ENCODE results near the gene ZDHHC4. TPM values are rescaled to one million over a fixed set of nuclear protein-coding genes. Genes with fewer than 3 reads are reported as not detected.

Gene ZDHHC4
- polyA plus RNA-seq, 1 of the 3 experiments (the other 2 are of a cell fraction) = 169 TPM

DNA sequence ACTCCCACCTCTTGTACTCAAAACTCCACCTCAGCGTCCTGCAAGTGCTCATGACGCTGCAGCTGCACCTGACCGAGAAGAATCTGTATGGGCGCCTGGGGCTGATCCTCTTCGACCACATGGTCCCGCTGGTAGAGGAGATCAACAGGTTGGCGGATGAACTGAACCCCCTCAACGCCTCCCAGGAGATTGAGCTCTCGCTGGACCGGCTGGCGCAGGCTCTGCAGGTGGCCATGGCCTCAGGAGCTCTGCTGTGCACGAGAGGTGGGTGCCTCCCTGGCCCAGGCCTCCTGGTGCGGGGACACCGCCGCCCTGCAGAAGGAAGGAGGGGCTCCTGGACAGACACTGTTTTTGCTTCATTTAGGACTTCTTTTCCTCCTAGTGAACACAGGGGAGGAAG is 22.8 kb downstream of the ZDHHC4 start:
- peaks cover 43 to 45% of the 10 kb centered on the region in 2 experiments for H3K36me3 ChIP-seq (replicated peaks in 1 of 2; ENCODE audit: control insufficient read depth in 1 of 2, insufficient read depth in 2 of 2, low read length in 1 of 2)
- no peaks in the 10 kb centered on the region for H3K27me3 ChIP-seq (ENCODE audit: insufficient read depth)
- no peak overlapping the region for H3K9ac ChIP-seq
- H3K4me2 ChIP-seq = no peak overlapping the region
- H2AFZ ChIP-seq (ENCODE audit: low read depth) = no peak overlapping the region
- no peaks in the 10 kb centered on the region for H3F3A ChIP-seq (replicated peaks; ENCODE audit: insufficient read depth)
- 96% methylated on average over 14 of the region's 15 CpGs for WGBS (ENCODE audit: low lambda C conversion rate)
- H3K9me3 ChIP-seq = no peaks in the 10 kb centered on the region
- H3K9me2 ChIP-seq = no peaks in the 10 kb centered on the region
- no peaks in the 10 kb centered on the region for H3K4me1 ChIP-seq (ENCODE audit: control insufficient read depth in 1 of 2, insufficient read depth in 2 of 2, low read depth in 1 of 2, low read length in 1 of 2)
- CTCF ChIA-PET = interaction anchor here (0.6 to 1.4 kb wide), 3 partner anchors 16 to 60 kb away, joined by 3 to 4 read pairs (median 3); partner anchors contain the start of gene ZNF853
- H3K4me3 ChIP-seq (ENCODE audit: low read depth in 2 of 2, low read length in 1 of 2) = no peak overlapping the region
- DNase-seq = peak; percentile 19
- no peak for TF ChIP-seq USF1 (IDR thresholded peaks at IDR 0.05; ENCODE audit: borderline replicate concordance, low read depth)
- TF ChIP-seq CHD2 (IDR thresholded peaks at IDR 0.05; ENCODE audit: low read length, partially characterized antibody) = no peak
- no peak for TF ChIP-seq YY1 (IDR thresholded peaks at IDR 0.05; ENCODE audit: low read depth)
- no peak for TF ChIP-seq GATA2 (CRISPR knock-in tag; IDR thresholded peaks at IDR 0.05)
- no peak for TF ChIP-seq POLR2AphosphoS5 (IDR thresholded peaks at IDR 0.05; ENCODE audit: low read depth, low read length)
- no peak for TF ChIP-seq PBX3 (IDR thresholded peaks at IDR 0.05)
- TF ChIP-seq TEAD4 (IDR thresholded peaks at IDR 0.05; ENCODE audit: borderline replicate concordance, insufficient read depth) = no peak
- TF ChIP-seq FOSL2 (IDR thresholded peaks at IDR 0.05; ENCODE audit: borderline replicate concordance, low read depth) = no peak
- no peak for TF ChIP-seq NFIC (IDR thresholded peaks at IDR 0.05; ENCODE audit: borderline replicate concordance)
- TF ChIP-seq RFX5 (IDR thresholded peaks at IDR 0.05; ENCODE audit: low read length) = no peak
- no peak for TF ChIP-seq EZH2phosphoT487 (IDR thresholded peaks at IDR 0.05; ENCODE audit: borderline replicate concordance, low read depth)
- TF ChIP-seq, protein P1, sequence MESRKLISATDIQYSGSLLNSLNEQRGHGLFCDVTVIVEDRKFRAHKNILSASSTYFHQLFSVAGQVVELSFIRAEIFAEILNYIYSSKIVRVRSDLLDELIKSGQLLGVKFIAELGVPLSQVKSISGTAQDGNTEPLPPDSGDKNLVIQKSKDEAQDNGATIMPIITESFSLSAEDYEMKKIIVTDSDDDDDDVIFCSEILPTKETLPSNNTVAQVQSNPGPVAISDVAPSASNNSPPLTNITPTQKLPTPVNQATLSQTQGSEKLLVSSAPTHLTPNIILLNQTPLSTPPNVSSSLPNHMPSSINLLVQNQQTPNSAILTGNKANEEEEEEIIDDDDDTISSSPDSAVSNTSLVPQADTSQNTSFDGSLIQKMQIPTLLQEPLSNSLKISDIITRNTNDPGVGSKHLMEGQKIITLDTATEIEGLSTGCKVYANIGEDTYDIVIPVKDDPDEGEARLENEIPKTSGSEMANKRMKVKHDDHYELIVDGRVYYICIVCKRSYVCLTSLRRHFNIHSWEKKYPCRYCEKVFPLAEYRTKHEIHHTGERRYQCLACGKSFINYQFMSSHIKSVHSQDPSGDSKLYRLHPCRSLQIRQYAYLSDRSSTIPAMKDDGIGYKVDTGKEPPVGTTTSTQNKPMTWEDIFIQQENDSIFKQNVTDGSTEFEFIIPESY (IDR thresholded peaks at IDR 0.05; ENCODE audit: borderline replicate concordance, low read depth) = no peak
- TF ChIP-seq RAD21 (IDR thresholded peaks at IDR 0.05; ENCODE audit: low read length) = no peak
- TF ChIP-seq EP300 (IDR thresholded peaks at IDR 0.05; ENCODE audit: borderline replicate concordance in 1 of 2, low read depth in 1 of 2, low read length in 1 of 2) = no peak
- TF ChIP-seq, protein P2, sequence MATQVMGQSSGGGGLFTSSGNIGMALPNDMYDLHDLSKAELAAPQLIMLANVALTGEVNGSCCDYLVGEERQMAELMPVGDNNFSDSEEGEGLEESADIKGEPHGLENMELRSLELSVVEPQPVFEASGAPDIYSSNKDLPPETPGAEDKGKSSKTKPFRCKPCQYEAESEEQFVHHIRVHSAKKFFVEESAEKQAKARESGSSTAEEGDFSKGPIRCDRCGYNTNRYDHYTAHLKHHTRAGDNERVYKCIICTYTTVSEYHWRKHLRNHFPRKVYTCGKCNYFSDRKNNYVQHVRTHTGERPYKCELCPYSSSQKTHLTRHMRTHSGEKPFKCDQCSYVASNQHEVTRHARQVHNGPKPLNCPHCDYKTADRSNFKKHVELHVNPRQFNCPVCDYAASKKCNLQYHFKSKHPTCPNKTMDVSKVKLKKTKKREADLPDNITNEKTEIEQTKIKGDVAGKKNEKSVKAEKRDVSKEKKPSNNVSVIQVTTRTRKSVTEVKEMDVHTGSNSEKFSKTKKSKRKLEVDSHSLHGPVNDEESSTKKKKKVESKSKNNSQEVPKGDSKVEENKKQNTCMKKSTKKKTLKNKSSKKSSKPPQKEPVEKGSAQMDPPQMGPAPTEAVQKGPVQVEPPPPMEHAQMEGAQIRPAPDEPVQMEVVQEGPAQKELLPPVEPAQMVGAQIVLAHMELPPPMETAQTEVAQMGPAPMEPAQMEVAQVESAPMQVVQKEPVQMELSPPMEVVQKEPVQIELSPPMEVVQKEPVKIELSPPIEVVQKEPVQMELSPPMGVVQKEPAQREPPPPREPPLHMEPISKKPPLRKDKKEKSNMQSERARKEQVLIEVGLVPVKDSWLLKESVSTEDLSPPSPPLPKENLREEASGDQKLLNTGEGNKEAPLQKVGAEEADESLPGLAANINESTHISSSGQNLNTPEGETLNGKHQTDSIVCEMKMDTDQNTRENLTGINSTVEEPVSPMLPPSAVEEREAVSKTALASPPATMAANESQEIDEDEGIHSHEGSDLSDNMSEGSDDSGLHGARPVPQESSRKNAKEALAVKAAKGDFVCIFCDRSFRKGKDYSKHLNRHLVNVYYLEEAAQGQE (IDR thresholded peaks at IDR 0.05; ENCODE audit: low read depth, low read length) = no peak
- TF ChIP-seq ELF1 (IDR thresholded peaks at IDR 0.05) = no peak
- POLR2A ChIA-PET = no interaction called here
- H3K79me2 ChIP-seq (ENCODE audit: insufficient read depth) = no peaks in the 10 kb centered on the region
- no peaks in the 10 kb centered on the region; the same call in 1 of the 2 replicates for H4K20me1 ChIP-seq (ENCODE audit: insufficient read depth)
- no peak overlapping the region for H3K27ac ChIP-seq (ENCODE audit: low read depth in 2 of 2, low read length in 1 of 2)
